GM12878 (cell line): ENCODE measurements around the gene MARCKSL1. TPM values are rescaled to one million over a fixed set of nuclear protein-coding genes. Genes with fewer than 3 reads are reported as not detected.

Source experiments
- ATAC-seq: fragments of 200-7000 bp; cut with Tn5 transposase; 3 replicates; pipeline ENCODE4 v1.9.1; 2020; ENCODE audit warnings: mild to moderate bottlenecking, moderate library complexity
- BruUV-seq: library from RNA; stranded (reverse); fragments of 400-500 nt; replicated peaks from 2 replicates; lab custom pipeline; 2021; lab: Mats Ljungman, UMichigan
- CTCF ChIA-PET: fragments of 300-600 bp; sonication (Branson Sonifier 250); formaldehyde crosslinking; extraction: SDS; loops from one replicate; lab custom pipeline; 2021; ENCODE audit warnings: inconsistent platforms; lab: Yijun Ruan, JAX
- POLR2A ChIA-PET: fragments of 350-600 bp; formaldehyde crosslinking; extraction: SDS; loops from one replicate; lab custom pipeline; 2021; ENCODE audit warnings: inconsistent platforms; lab: Charles Lee
- RAD21 ChIA-PET: fragments of 300-600 bp; sonication (Branson Sonifier 250); formaldehyde crosslinking; loops from one replicate; lab custom pipeline; 2023; ENCODE audit warnings: antibody characterized with exemption; ENCODE audit not compliant: unreplicated experiment; lab: Charles Lee
- SMC1A ChIA-PET: fragments of 300-600 bp; sonication (Branson Sonifier 250); formaldehyde crosslinking; loops from one replicate; lab custom pipeline; 2023; ENCODE audit not compliant: unreplicated experiment, uncharacterized antibody; lab: Charles Lee
- DNase-seq: peaks from one replicate; pipeline ENCODE4 v3.0.0-alpha.2; 2011; ENCODE audit warnings: low read depth, low spot score
- FAIRE-seq: peaks from 3 replicates; lab custom pipeline; 2011; peaks lifted over from hg19 to GRCh38; lab: Jason Lieb, UNC
- H2AFZ ChIP-seq: 2 replicates; pipeline ENCODE4 v1.6.0; 2011; ENCODE audit warnings: low read depth, low read length, control low read depth; ENCODE audit not compliant: control insufficient read depth
- H3K27ac ChIP-seq: 2 replicates; pipeline ENCODE4 v1.5.1; 2011; ENCODE audit warnings: control low read depth; ENCODE audit not compliant: control insufficient read depth, insufficient read depth
- H3K27me3 ChIP-seq, 2 experiments: replicated peaks in 1 of 2; 2 replicates each; pipeline versions ENCODE4 v1.6.0 to v1.6.1; 2011; ENCODE audit warnings: low read length in 1 of 2; ENCODE audit not compliant: control insufficient read depth in 2 of 2, insufficient read depth in 2 of 2
- H3K36me3 ChIP-seq, 2 experiments: 2 replicates each; pipeline ENCODE4 v1.5.1; 2011; ENCODE audit warnings: low read length in 1 of 2; ENCODE audit not compliant: control insufficient read depth in 2 of 2, insufficient read depth in 2 of 2
- H3K4me1 ChIP-seq: 2 replicates; pipeline ENCODE4 v1.6.1; 2011; ENCODE audit warnings: mild to moderate bottlenecking, low read length, moderate library complexity, mixed read lengths; ENCODE audit not compliant: control insufficient read depth, insufficient read depth
- H3K4me2 ChIP-seq: 2 replicates; pipeline ENCODE4 v1.6.0; 2011; ENCODE audit warnings: control low read depth; ENCODE audit not compliant: control insufficient read depth, insufficient read depth
- H3K4me3 ChIP-seq: fragments of 200-600 bp; sonication (generic); 2 replicates; pipeline ENCODE4 v1.5.1; 2016
- H3K79me2 ChIP-seq: 2 replicates; pipeline ENCODE4 v1.6.0; 2011; ENCODE audit warnings: low read length; ENCODE audit not compliant: control insufficient read depth, insufficient read depth
- H3K9ac ChIP-seq: 2 replicates; pipeline ENCODE4 v1.8.0; 2011; ENCODE audit warnings: low read length, control low read depth, mixed read lengths; ENCODE audit not compliant: control insufficient read depth, insufficient read depth
- H3K9me3 ChIP-seq: replicated peaks from 3 replicates; pipeline ENCODE4 v1.5.1; 2011; ENCODE audit warnings: mild to moderate bottlenecking, low read length; ENCODE audit not compliant: control insufficient read depth, insufficient read depth
- H4K20me1 ChIP-seq: 2 replicates; pipeline ENCODE4 v1.6.0; 2011; ENCODE audit not compliant: control insufficient read depth, insufficient read depth
- EGR1 ChIP-seq, 2 experiments: IDR thresholded peaks; 1 replicate in 1 of 2; 2 replicates in 1 of 2; pipeline ENCODE4 v1.6.1; 2011 to 2012; ENCODE audit warnings: low read depth in 2 of 2, low read length in 2 of 2, borderline replicate concordance in 1 of 2, mild to moderate bottlenecking in 1 of 2, moderate library complexity in 1 of 2
- FOXM1 ChIP-seq: IDR thresholded peaks from 2 replicates; pipeline ENCODE4 v1.6.1; 2012; ENCODE audit warnings: low read depth, mild to moderate bottlenecking, inconsistent platforms, low read length, moderate library complexity
- GABPA ChIP-seq: IDR thresholded peaks from 2 replicates; pipeline ENCODE4 v1.6.1; 2014; ENCODE audit warnings: antibody characterized with exemption, low read depth, mild to moderate bottlenecking, inconsistent platforms
- HDGF ChIP-seq: fragments of 450-650 bp; IDR thresholded peaks from 2 replicates; pipeline ENCODE4 v1.6.1; 2016; ENCODE audit warnings: antibody characterized with exemption
- MYB ChIP-seq: fragments of 150-350 bp; IDR thresholded peaks from 2 replicates; pipeline ENCODE4 v1.6.1; 2014; ENCODE audit warnings: mild to moderate bottlenecking, low read depth, low read length, borderline replicate concordance
- PAX8 ChIP-seq: fragments of 450-650 bp; IDR thresholded peaks from 2 replicates; pipeline ENCODE4 v1.6.1; 2017; ENCODE audit warnings: mild to moderate bottlenecking, moderate library complexity
- SMC3 ChIP-seq: IDR thresholded peaks from 2 replicates; pipeline ENCODE4 v1.6.1; 2011; ENCODE audit warnings: low read length, improper control_type of control experiment, borderline replicate concordance
- SUPT20H ChIP-seq: IDR thresholded peaks from 2 replicates; pipeline ENCODE4 v1.6.1; 2011; ENCODE audit warnings: low read depth, mild to moderate bottlenecking, low read length, moderate library complexity, borderline replicate concordance; ENCODE audit not compliant: control insufficient read depth
- TBL1XR1 ChIP-seq: IDR thresholded peaks from 2 replicates; pipeline ENCODE4 v1.6.1; 2012; ENCODE audit warnings: low read depth, low read length, improper control_type of control experiment
- TCF7 ChIP-seq: IDR thresholded peaks from 2 replicates; pipeline ENCODE4 v1.6.1; 2014; ENCODE audit warnings: antibody characterized with exemption, borderline replicate concordance
- WGBS: methylation state at CpG from one replicate; pipeline ENCODE4 v1.1.6; 2016; ENCODE audit warnings: low lambda C conversion rate; ENCODE audit not compliant: insufficient replicate concordance, insufficient coverage; ENCODE audit errors: missing lambda C conversion rate; 5-methylcytosine and 5-hydroxymethylcytosine counted together
- in situ Hi-C: fragments of 300-500 bp; cut with MboI; formaldehyde crosslinking; loops from 9 replicates; pipeline ENCODE4 v1.14.3; 2018; ENCODE audit warnings: mixed read lengths
- intact Hi-C: fragments of 100-400 bp; cut with micrococcal nuclease; formaldehyde crosslinking; loops from one replicate; pipeline ENCODE4 v1.14.2; 2022; ENCODE audit not compliant: unreplicated experiment
- polyA plus RNA-seq, 11 experiments: library from polyadenylated mRNA; depleted of rRNA in 4 of 11; unstranded in 6 of 11; stranded (reverse) in 5 of 11; fragments of >200 nt; fragmentation: Nextera tagmentation in 4 of 11; fragmentation: Illumina TruSeq in 1 of 11; extraction: Ambion mirVana in 4 of 11; extraction: Trizol in 1 of 11; gene quantifications; 1 replicate in 1 of 11; 2 replicates in 10 of 11; pipeline versions ENCODE4 v1.2.1 to v1.2.3, GENCODE V29; 2011 to 2016; ENCODE audit warnings: inconsistent platforms in 2 of 11, missing spikeins in 2 of 11, low read depth in 1 of 11
- total RNA-seq, 4 experiments: library from RNA; depleted of rRNA in 3 of 4; stranded (reverse); fragments of >200 nt in 3 of 4; fragmentation: Illumina TruSeq in 1 of 4; extraction: Trizol in 1 of 4; gene quantifications; 2 replicates each; pipeline versions ENCODE4 v1.2.1 to v1.2.3, GENCODE V29; 2013 to 2021

Gene MARCKSL1
- total and polyA plus RNA-seq, 10 of the 15 experiments (the other 5 are each of a cell fraction or from before 2014, with no cell fraction given) = 14.5 to 225 (median 158) TPM

DNA sequence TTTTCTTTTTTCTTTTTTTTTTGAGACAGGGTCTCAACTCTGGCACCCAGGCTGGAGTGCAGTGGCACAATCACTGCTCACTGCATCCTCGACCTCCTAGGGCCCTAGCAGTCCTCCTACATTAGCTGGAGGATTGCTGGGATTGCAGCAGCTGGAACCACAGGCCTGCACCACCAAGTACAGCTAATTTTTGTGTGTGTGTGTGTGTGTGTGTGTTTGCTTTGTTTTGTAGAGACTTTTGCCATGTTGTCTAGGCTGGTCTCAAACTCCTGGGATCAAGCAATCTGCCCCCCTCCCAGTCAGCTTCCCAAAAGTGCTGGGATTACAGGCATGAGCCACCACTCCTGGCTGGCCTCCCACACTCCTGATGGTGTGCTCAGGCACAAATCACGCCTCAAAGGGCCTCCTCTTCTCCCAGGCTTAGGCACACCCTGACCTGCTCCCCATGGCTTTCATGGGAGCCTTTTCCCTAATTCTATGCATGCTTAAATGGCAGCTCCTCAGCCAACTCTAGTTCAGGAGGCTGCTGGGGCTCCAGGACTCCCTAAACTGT is 16.9 kb upstream of the MARCKSL1 start:
- H2AFZ ChIP-seq = no peak overlapping the region
- no peaks in the 10 kb centered on the region for H3K9me3 ChIP-seq
- in situ Hi-C loops (no loop called here), intact Hi-C loops (no loop called here)
- BruUV-seq = no TSS peak
- no peaks in the 10 kb centered on the region for H3K27me3 ChIP-seq
- H4K20me1 ChIP-seq = no peaks in the 10 kb centered on the region
- H3K27ac ChIP-seq = no peak overlapping the region
- no peaks in the 10 kb centered on the region; the same call in 1 of the 2 replicates for H3K79me2 ChIP-seq
- no peak overlapping the region for H3K9ac ChIP-seq
- DNase-seq (no peak), FAIRE-seq (no peak), ATAC-seq (no peak)
- TF ChIP-seq PAX8 (no peak), SMC3 (no peak), FOXM1 (no peak), EGR1 (IDR thresholded peaks at IDR 0.05; ENCODE audit: borderline replicate concordance in 1 of 2, low read depth in 2 of 2, low read length in 2 of 2) (no peak), TCF7 (no peak), MYB (no peak), SUPT20H (no peak), TBL1XR1 (no peak), HDGF (no peak), GABPA (no peak)
- H3K4me1 ChIP-seq = peaks cover 14% of the 10 kb centered on the region
- peak overlapping the region; percentile 25; the same call in 1 of the 2 replicates for H3K4me2 ChIP-seq
- ChIA-PET CTCF (interaction anchor here (0.6 to 3.0 kb wide), 9 partner anchors 12 to 350 kb away, joined by 3 to 8 read pairs (median 4); partner anchors contain the start of gene BSDC1), RAD21 (interaction anchor here (1.6 to 2.8 kb wide), 2 partner anchors 12 to 16 kb away, joined by 3 to 18 read pairs; partner anchors contain the start of gene MARCKSL1), SMC1A (interaction anchor here (0.6 to 3.6 kb wide), 3 partner anchors 16 to 36 kb away, joined by 3 to 16 read pairs (median 3); partner anchors contain the start of gene MARCKSL1), POLR2A (interaction anchor here (1.1 to 5.1 kb wide), 3 partner anchors 16 to 42 kb away, joined by 3 to 46 read pairs (median 8); partner anchors contain the start of genes BSDC1 and MARCKSL1)
- WGBS = 68% methylated on average over 2 of the region's 2 CpGs
- no peak overlapping the region for H3K4me3 ChIP-seq
- H3K36me3 ChIP-seq = no peaks in the 10 kb centered on the region
